Tibial nerve (tissue), 4 donors: ENCODE data around the gene PCYOX1L. TPM values are rescaled to one million over a fixed set of nuclear protein-coding genes. Genes with fewer than 3 reads are reported as not detected.
A peak's percentile ranks its signal among the peaks of the same experiment; 100 is the strongest.

ENCODE experiments used
- DNase-seq, 2 donors: peaks; one replicate each; pipeline ENCODE4 v3.0.0-alpha.2; 2019; ENCODE audit warnings: low spot score in 2 of 2
- H3K27ac ChIP-seq, 4 donors: fragments of 200-600 bp; sonication (generic) in 3 of 4; one replicate each; pipeline ENCODE4 v1.5.1; 2017 to 2019; ENCODE audit warnings: mild to moderate bottlenecking in 1 of 4
- H3K27me3 ChIP-seq, 2 donors: fragments of 200-600 bp; sonication (generic) in 1 of 2; one replicate each; pipeline versions ENCODE4 v1.5.1 to v1.6.0; 2017 to 2019
- H3K36me3 ChIP-seq, 3 donors: fragments of 200-600 bp; sonication (generic); one replicate each; pipeline ENCODE4 v1.5.1; 2018 to 2019
- H3K4me1 ChIP-seq, 4 donors: fragments of 200-600 bp; sonication (generic) in 3 of 4; one replicate each; pipeline ENCODE4 v1.5.1; 2017 to 2019
- H3K4me3 ChIP-seq, 4 donors: fragments of 200-600 bp; sonication (generic) in 3 of 4; one replicate each; pipeline ENCODE4 v1.5.1; 2017 to 2019; ENCODE audit warnings: mild to moderate bottlenecking in 1 of 4, moderate library complexity in 1 of 4
- H3K9me3 ChIP-seq, 4 donors: fragments of 200-600 bp; sonication (generic) in 3 of 4; one replicate each; pipeline ENCODE4 v1.5.1; 2017 to 2019
- CTCF ChIP-seq, 5 experiments: fragments of 200-600 bp in 3 of 5; fragments of 450-650 bp in 2 of 5; sonication (generic) in 3 of 5; IDR thresholded peaks; one replicate each; pipeline ENCODE4 v1.5.1; 2016 to 2019; ENCODE audit warnings: antibody characterized with exemption in 5 of 5, mild to moderate bottlenecking in 3 of 5, moderate library complexity in 2 of 5
- EP300 ChIP-seq, 2 donors: sonication (generic); formaldehyde crosslinking; IDR thresholded peaks; one replicate each; pipeline ENCODE4 v1.6.1; 2017; ENCODE audit warnings: antibody characterized with exemption in 2 of 2, mild to moderate bottlenecking in 1 of 2
- POLR2A ChIP-seq, 2 donors: fragments of 450-650 bp; IDR thresholded peaks; one replicate each; pipeline ENCODE4 v1.6.1; 2017; ENCODE audit warnings: antibody characterized with exemption in 2 of 2, mild to moderate bottlenecking in 2 of 2, moderate library complexity in 2 of 2
- WGBS, 2 donors: methylation state at CpG; one replicate each; pipeline ENCODE4 v1.1.5; 2018; 5-methylcytosine and 5-hydroxymethylcytosine counted together
- total RNA-seq, 4 donors: library from RNA; depleted of rRNA; stranded (reverse); fragments of >200 nt; gene quantifications; one replicate each; pipeline ENCODE4 v1.1.0, GENCODE V29; 2016

The PCYOX1L gene
- total RNA-seq, 4 donors from 2014 or later, result 5.0 to 8.2 (median 6.7) TPM

- 36 to 44% methylated on average over 12 of the region's 12 CpGs for WGBS, 2 donors
- H3K9me3 ChIP-seq, result no peaks in the 10 kb centered on the region
- H3K27ac ChIP-seq, result no peak overlapping the region
- H3K4me1 ChIP-seq, result peaks cover 0 to 12% (median 3%) of the 10 kb centered on the region in 4 donors
- TF ChIP-seq CTCF (IDR thresholded peaks at IDR 0.05) (peak; percentile 66 to 75 (median 73)), EP300 (IDR thresholded peaks at IDR 0.05) (no peak), POLR2A (IDR thresholded peaks at IDR 0.05) (no peak)
- peaks cover 0 to 6% (median 0%) of the 10 kb centered on the region in 3 donors for H3K36me3 ChIP-seq
- no peaks in the 10 kb centered on the region for H3K27me3 ChIP-seq
- peak; percentile 35 to 52 for DNase-seq
- no peak overlapping the region for H3K4me3 ChIP-seq
These were observed 13.6 kb downstream of the PCYOX1L start for GRCh38 chr5:149371296-149371962.

DNA sequence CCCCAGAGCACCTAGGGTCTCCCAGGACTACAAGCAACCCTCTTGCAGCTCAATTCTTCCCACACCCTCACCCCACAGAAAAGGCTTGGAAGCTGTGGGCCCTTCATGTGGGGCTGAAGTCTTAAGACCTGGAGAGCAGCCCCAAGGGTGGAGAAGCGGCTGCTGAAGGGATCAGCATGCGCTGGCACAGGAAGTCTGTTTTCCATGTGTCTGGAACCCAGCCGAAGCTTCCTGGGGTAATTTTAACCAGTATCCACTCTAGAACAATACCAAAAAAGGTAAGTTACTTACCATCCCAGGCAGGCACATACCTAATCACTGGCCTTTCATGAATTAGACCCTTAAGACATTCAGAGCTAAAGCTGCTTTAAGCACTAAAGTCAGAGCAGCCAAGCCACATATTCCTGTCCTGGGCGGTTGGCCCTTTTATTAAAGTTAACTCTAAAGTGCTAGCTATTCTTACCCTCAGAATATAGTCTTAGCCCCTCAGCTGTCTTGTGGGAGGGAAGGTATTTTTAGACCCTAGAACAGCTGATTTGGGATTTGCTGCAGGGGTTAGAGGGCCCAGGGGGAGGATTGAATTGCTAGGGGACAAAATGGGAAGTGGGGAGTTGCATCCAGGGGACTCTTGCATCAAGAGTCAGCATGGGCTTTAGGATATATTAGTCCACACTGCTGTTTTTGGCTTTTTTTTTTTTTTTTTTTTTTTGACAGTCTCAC is 14.4 kb downstream of the PCYOX1L start:
- TF ChIP-seq EP300 (IDR thresholded peaks at IDR 0.05), result no peak
- TF ChIP-seq CTCF (IDR thresholded peaks at IDR 0.05), result no peak
- TF ChIP-seq POLR2A (IDR thresholded peaks at IDR 0.05), result no peak
- H3K9me3 ChIP-seq, result no peaks in the 10 kb centered on the region
- WGBS, 2 donors, result 42 to 85% methylated on average over 4 of the region's 4 CpGs
- H3K27ac ChIP-seq, result no peak overlapping the region
- H3K36me3 ChIP-seq, result peaks cover 0 to 6% (median 0%) of the 10 kb centered on the region in 3 donors
- H3K27me3 ChIP-seq, result no peaks in the 10 kb centered on the region
- H3K4me1 ChIP-seq, result peaks cover 0 to 12% (median 3%) of the 10 kb centered on the region in 4 donors
- DNase-seq, result no peak
- no peak overlapping the region for H3K4me3 ChIP-seq

- H3K27me3 ChIP-seq, result no peaks in the 10 kb centered on the region
- TF ChIP-seq CTCF (IDR thresholded peaks at IDR 0.05) (no peak), EP300 (IDR thresholded peaks at IDR 0.05) (no peak), POLR2A (IDR thresholded peaks at IDR 0.05) (no peak)
- no peak for DNase-seq
- peaks cover 0 to 6% (median 0%) of the 10 kb centered on the region in 3 donors for H3K36me3 ChIP-seq
- H3K9me3 ChIP-seq, result no peaks in the 10 kb centered on the region
- no peak overlapping the region for H3K4me3 ChIP-seq
- 90 to 95% methylated on average over 3 of the region's 3 CpGs for WGBS, 2 donors
- peaks cover 0 to 5% (median 0%) of the 10 kb centered on the region in 4 donors for H3K4me1 ChIP-seq
- H3K27ac ChIP-seq, result no peak overlapping the region
These were observed 15.1 kb downstream of the PCYOX1L start for GRCh38 chr5:149372932-149373331.

DNA sequence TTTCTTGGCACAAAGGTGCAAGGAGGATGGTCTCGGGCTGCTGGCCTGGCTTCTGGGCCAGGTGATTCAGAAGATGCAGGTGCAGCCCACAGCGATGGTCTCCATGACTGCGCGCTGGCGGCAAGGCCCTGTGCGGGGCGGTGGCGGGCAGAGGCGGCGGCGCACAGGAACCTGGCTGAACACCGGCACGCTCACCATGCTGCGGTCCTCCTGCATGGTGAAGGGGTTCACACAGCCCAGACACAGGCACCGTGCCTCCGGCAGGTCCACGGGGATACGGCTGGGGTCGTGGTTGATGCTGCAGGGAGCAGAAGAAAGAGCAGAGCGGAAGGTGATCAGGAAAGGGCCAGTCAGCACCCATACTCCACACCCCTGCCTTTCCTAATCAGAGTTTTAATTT is 16.5 kb downstream of the PCYOX1L start:
- H3K27me3 ChIP-seq, result no peaks in the 10 kb centered on the region
- H3K4me3 ChIP-seq, result no peak overlapping the region
- WGBS, 2 donors, result 93 to 95% methylated on average over 19 to 20 of the region's 20 CpGs
- no peak overlapping the region for H3K27ac ChIP-seq
- H3K9me3 ChIP-seq, result no peaks in the 10 kb centered on the region
- peaks cover 0 to 6% (median 0%) of the 10 kb centered on the region in 3 donors for H3K36me3 ChIP-seq
- peaks cover 0 to 13% (median 0%) of the 10 kb centered on the region in 4 donors for H3K4me1 ChIP-seq
- TF ChIP-seq EP300 (IDR thresholded peaks at IDR 0.05), result no peak
- TF ChIP-seq POLR2A (IDR thresholded peaks at IDR 0.05), result no peak
- no peak for TF ChIP-seq CTCF (IDR thresholded peaks at IDR 0.05)
- no peak for DNase-seq

GRCh38 chr5:149374801-149375200 is 17.0 kb downstream of the PCYOX1L start:
- H3K9me3 ChIP-seq, result no peaks in the 10 kb centered on the region
- peaks cover 0 to 18% (median 0%) of the 10 kb centered on the region in 4 donors for H3K4me1 ChIP-seq
- 57 to 83% methylated on average over 3 of the region's 3 CpGs for WGBS, 2 donors
- peaks cover 0 to 6% (median 0%) of the 10 kb centered on the region in 3 donors for H3K36me3 ChIP-seq
- H3K27me3 ChIP-seq, result no peaks in the 10 kb centered on the region
- H3K4me3 ChIP-seq, result no peak overlapping the region
- no peak overlapping the region for H3K27ac ChIP-seq
- TF ChIP-seq CTCF (IDR thresholded peaks at IDR 0.05) (no peak), POLR2A (IDR thresholded peaks at IDR 0.05) (no peak), EP300 (IDR thresholded peaks at IDR 0.05) (no peak)
- no peak for DNase-seq
